ENCODE measurements around the gene SLC9B2.

SLC9B2 gene, protein sequence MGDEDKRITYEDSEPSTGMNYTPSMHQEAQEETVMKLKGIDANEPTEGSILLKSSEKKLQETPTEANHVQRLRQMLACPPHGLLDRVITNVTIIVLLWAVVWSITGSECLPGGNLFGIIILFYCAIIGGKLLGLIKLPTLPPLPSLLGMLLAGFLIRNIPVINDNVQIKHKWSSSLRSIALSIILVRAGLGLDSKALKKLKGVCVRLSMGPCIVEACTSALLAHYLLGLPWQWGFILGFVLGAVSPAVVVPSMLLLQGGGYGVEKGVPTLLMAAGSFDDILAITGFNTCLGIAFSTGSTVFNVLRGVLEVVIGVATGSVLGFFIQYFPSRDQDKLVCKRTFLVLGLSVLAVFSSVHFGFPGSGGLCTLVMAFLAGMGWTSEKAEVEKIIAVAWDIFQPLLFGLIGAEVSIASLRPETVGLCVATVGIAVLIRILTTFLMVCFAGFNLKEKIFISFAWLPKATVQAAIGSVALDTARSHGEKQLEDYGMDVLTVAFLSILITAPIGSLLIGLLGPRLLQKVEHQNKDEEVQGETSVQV

DNA sequence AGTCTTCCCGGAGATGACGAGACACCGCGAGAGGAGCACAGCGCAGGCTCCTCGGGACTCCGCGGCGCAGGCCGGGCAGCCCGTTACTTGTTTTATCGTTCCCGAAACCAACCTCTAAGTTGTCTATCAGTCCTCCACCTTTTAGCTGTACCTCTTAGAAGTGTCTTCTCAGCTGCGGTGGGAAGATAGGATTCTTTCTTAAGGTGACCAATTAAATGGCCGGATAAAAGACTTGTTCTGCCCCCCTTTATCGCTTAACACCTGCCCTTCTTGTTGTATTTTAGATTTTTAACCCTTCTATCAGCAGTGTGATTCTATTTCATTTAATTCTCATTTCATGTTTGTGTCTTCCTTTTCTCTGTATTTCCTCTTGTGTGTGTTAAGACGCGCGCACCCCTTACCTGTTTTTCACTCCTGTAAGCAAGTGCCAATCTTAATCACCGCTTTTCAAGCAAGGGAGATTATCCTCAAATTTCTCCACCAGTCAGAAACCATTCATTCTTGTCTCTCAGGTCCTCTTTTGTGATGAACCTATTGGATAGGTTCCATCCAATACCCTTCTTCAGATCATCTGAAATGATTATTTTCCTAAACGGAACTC, at the start of gene SLC9B2:
Gene SLC9B2 (minus strand): TSS at position 15 of the 601 bp plus-strand sequence. CDS start 9,211 bp downstream, outside the sequence.
- DNase-seq: peak; percentile 25

DNA sequence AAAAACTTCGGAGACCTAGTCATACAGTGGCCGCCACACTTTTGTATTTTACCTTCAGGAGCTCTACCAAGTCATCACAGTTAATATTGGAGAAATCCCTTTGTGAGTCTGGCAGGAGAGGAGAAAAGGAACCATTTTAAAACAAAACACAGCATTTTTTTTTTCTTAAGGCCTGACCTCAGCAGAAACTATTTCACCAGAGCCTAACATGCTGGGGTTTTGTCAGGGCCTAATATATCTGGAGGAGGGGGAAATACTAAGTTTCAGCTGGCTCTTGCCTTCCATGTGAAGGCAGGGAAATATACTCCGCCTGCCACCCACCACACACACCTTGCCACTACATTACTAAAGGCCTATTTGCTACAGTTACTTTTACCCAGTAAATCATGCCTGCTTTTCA, 49.6 kb upstream of the SLC9B2 start:
- no peak for DNase-seq

DNA sequence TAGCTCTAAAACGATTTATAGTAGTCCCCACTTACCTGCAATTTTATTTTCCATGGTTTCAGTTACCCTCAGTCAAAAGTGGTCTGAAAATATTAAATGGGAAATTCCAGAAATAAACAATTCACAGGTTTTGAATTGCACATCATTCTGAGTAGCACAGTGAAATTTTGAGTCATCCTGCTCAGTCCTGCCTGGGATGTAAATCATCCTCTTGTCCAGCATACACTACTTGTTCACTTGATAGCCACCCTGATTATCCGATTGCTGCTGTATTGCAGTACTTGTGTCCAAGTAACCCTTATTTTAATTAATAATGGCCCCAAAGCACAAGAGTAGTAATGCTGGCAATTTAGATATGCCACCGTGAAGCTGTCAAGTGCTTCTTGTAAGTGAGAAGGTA, 46.6 kb upstream of the SLC9B2 start:
- no peak for DNase-seq

DNA sequence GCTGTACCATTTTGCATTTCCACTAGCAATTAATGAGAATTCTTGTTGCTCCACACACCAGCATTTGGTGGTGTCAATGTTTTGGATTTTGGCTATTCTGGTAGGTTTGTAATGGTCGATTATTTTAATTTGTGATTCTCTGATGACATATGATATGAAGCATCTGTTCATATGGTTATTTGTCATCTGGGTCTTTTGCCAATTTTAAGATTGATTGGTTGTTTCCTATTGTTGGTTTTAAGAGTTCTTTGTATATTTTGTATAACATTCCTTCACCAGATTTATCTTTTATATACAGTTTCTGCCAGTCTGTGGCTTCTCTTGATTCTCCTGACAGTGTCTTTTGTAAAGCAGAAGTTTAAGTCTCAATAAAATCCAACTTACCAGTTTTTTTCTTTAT, 41.6 kb upstream of the SLC9B2 start:
- DNase-seq: no peak

DNA sequence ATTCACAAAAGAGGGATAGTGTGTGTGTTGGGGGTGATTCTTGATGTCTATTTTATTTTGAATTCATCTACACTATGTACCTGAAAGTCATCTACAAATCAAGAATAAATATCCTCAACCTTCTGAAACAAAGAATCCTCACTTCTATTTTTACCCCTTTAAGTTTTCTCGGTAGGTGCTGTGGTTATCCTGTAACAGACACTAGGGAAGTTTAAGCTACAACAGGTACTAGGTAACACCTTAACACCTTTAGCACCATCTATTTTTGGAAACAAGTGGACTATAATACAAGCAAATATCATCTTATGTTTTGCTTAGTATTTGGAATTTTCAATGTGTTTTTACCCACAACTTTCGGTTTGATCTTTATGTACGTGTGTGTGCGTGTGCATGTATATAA, 35.0 kb upstream of the SLC9B2 start:
- DNase-seq: no peak

DNA sequence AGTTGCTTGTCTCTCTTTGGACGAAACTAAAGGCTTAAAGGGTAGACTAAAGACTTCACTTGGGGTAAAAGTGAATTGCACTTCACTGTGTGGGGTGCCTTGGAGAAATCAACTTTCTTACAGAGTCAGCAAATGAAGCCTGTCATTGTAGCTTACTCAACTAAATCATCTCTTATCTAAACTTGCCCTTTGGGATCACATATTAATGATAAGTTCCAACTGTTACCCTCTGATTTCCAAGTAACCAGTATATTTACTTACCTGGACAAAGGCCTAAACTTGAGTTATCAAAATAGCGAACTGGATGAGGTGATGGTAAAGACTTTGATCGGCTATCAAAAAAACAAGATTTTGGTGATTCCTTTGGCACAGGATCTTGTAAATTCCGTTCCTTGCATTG, 32.0 kb upstream of the SLC9B2 start:
- no peak for DNase-seq

DNA sequence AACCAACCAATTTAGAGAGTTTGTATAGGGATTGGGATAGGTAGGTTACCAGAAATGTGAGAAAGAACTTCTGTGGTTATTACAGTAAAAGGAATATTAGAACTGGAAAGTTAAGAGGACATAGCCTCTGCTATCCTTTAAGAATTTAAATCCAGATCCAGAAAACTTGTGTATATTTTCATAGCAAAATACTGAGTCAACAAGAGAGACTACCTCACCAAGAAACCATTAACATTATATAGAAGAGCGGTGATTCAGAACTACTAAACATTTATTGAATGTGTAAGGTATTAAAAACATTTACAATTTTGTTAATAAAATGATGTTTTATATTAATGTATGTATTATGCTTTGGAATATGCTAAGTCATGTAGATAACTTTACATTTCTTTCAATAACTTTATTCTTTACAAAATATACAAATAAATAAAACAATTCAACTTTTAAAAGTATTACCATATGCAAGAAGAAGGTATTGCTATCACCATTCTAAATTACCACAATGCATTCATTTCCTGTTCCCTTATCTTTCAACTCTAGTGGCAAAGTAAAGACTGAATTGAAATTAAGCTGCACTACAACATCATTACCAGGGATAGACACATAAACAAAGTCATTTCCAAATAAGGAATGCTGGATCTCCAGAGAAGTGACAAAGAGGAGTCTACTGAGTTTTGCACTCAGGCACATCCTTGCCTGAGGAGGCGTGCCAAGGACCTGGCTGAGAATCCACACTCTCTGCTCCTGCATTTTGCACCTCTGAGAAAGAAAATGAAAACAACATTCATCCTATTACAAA, 29.2 kb upstream of the SLC9B2 start:
- no peak for DNase-seq

DNA sequence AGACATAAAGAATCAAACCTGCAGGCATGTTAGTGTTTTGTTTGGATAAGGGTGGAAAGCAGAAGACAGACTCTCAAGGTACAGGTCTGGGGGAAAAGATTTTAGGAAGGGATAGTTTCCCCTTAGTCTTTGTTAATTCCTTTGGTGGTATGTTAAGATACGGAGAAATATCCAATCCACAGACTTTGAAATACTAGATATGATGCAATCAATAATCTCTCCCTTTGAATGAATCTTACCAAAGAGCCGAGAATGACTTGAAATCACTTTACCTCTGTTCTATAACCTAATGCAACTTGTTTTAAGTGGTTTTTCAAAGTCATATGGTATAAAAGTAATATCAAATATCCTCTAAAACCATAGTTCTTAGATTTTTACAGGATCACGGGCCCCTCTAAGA, 28.3 kb upstream of the SLC9B2 start:
- DNase-seq: no peak

DNA sequence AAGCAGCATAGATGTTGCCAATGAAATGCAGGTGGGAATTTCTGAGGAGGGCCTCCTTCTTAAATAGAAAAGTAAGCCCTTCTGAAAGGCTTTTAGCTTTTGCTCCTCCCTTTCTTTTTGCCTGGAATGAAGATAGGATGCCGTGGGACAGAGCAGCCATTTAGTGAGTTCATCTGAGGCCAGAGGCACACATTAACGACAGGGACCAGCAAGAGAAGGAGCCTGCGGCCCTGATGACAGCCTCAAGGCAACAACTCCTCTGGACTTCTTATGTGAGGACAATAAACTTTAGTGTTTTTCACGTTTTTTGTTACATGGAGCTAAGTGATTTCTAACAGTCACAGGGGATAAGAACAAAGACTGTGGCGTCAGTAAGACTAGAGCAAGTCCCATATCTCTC, 24.1 kb upstream of the SLC9B2 start:
- no peak for DNase-seq

DNA sequence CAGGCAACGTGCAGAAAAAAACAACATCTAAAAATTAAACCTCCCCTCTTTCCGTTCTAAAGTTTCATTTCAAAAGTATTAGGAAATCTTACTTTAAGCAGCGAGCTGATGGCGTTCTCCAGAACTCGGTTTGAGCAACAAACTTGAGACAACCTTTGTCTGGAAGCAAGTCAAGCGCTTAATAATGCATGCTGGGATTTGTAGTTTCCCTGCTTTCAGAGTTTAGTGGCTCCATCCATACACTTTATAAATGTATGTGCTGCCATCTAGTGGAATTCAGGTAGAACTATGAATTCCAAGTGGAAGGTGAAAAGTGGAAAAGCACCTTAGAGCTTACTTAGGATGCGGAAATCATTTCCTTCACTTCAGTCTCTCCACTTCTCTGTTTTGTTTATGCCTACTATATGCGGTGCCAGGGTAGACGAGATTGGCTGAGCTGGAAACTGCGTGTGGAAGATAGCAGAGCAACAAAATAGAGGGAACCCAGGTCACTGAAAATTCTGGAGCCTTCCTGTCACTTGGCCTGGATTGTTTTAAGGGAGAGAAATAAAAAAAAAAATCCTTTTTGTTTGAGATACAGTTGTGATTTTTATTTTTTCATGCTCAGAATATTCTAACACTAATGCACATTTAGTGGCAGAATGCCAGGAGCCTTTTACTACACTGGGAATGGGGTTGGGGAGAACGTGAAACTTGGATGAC, 23.3 kb upstream of the SLC9B2 start, which contains the start of gene BDH2:
Gene BDH2 (minus strand): TSS at position 144 of the 702 bp plus-strand sequence. CDS start 3,580 bp downstream, outside the sequence.
- peak; percentile 77 for DNase-seq

DNA sequence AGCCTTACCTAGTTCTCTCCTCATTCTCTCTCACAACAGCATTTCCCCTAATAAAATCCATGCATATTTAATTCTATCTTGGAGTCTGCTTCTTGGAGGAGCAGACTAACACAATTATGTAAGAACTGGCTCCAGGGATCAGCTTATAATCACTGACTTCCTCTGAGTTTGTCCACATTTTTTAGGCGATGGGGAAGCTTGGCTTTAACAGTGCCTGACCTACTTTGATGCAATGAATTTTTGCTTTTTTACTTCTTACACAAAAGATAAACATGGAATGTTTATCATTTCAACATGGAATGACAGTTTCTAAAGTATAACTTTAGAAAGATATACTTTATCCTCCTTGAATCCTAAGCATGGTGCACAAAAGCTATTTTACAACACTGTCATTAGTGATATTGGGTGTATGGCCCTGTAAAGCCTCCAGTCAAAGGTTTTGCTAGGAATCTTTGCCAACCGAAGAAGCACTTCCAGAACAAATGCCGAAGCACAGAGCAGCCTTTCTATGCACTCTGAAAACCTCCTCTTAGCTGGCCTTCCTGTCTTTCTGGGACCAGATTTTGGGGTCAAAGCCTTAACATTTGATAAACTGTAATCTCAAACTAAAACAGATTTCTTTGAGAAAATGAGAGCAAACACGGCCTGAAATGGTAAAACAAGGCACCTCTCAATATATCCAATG, 22.3 kb upstream of the SLC9B2 start:
- DNase-seq: no peak

DNA sequence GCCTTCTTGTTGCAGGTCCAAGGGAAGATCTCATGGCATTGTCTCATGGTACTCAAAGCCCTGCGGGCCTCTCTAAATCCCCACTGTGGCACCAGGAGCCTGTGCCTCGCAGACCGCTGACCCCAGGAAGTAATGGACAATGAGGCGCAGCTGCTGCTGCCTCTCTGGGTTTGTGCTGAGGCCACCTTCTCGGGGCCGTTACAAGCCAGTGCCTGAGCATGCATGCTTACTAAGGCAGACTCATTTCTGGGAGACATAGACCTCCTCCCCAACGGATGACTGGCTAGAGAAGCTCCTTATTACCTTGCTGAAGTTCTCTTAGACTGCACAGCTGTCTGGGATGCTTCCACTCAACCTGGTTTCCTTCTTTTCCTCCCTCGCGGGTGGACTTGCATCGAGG, 21.8 kb upstream of the SLC9B2 start:
- no peak for DNase-seq

DNA sequence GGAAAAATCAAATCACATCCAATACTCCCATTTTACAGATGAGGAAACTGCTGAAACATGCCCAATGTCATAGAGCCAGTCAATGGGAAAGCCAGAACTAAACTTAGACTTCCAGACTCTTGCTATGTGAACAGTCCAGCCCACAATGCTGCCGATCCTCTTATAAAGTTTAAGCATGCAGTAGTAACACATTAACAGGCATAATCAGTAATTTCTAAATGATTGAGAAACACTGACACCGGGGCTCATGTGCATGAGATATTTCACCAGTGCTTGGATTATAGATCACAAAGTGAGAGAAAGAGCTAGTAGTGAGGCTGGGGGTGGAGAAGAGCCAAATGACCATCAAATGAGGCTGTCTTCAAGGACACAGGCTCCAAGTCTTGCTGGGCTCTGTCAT, 20.6 kb upstream of the SLC9B2 start:
- no peak for DNase-seq

DNA sequence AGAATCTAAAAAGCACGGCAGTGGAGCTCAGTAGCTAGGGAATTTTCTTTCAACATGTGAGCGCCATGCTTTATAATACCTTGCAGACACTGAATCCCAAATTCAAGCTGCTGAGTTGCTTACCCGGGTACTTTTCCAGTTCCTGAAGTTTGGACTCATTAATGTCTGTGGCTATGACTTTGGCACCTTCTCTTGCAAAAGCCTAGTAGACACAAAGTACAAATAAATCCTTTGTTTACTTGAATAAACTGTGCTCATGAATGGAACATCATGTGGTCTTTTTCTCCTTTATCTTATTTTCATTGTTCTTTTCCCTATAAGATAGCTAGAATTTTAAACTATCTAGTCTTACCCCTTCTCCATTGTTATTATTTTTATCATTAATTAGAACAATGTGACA, 18.5 kb upstream of the SLC9B2 start:
- DNase-seq: no peak

DNA sequence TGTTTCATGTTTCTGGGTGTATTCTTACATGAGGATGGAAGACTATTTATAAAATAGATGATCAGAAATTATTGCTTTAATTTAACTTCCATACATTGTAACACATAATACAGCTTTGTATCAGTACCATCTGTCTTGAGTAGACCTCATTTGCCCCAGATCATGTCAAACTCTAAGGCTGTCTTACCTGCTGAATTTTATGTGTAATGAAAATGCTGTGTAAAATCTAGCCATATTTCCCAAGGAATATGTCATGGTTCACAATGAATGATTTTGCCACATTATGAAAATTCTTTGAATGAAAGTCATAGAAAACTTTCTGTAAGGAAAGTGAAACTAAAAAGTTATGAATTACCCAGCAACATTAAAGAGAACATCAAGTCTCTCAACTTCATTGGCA, 15.7 kb upstream of the SLC9B2 start:
- DNase-seq: no peak

DNA sequence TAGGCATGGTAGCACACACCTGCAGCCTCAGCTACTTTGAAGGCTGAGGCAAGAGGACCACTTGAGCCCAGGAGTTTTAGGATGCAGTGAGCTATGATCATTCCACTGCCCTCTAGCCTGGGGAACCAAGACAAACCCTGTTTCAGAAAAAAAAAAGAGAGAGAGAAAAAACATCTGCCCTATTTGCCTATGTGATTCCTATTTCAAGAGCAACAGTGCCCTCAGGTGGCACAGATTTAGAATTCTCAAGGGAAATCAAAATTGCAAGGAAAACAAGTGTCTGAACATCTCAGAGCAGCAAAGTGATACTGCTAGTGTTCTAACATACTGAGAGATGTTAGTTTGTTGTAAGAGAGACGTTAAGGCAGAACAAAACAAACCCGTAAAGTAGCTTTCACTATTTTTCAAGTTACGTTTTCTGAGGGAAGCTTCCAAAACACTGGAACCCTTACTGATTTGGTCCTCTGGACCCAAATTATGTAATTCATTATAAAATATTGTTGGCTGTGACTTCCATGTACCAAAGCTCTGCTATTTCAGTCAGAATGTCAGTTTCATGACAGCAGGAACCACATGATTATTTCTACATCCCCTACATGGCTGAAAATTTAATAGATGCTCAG, 15.2 kb upstream of the SLC9B2 start:
- peak; percentile 42 for DNase-seq

DNA sequence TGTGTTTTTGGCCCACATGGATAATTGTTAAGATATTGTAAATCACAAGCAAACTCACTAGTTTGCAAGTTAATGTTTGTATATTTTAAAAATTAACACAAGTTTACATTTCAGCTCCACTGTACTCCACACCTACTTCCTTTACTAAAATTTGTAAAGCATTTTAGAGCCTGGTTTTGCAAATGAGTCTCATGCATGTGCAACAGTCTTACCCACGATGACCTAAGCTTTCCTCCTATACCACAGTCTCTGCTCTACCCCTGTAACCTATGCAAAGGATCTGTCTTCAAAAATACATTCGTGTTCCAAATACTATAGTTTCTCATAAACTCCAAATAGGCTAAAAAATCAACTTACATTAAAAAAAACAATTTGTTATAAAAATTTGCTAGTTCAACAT, 12.9 kb upstream of the SLC9B2 start:
- DNase-seq: no peak

DNA sequence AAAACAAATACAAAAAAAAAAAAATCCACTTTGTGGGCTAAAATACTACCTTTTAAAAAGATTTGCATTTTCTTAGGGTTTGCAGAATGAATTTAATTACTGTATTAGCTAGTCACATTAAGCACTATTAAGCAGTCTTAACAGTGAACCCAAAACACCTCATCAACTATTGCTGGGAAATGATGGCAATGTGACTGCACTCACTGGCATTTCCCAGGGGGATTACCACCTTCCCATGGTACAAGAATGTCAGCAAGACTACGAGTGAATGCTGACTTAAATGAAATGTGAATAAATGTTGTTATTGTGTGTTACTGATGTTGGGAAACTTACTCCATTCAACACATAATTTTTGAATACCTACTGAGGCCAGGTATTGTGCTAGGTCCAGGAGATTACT, 10.0 kb upstream of the SLC9B2 start:
- DNase-seq: no peak

DNA sequence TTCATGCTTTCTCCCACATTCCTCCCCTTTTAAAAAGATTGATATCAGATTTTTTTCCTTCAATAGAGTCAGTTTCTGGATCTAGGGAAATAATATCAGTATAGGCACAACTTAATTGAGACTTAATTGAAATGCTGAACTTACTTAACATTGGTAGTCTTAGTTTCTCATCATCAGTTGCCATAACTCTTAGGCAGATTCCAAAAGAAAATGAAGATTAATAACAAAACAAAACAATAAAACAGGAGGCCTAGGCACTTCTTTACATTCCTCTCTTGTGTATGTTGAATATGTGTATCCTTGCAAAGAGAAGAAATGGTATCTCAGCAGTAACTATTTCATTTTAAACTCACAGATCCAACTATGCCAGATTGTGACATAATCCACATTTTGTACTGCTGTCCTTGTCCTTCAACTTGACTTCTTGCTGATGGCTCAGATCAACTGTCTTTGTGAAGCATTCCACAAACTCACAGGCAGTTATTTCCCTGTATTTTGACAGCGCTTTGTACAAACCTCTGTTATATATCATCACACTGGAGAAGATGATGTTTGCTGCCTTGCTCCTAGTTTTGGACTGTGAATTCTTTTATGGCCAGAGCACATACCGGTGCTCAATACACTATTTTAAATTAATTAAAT, 9.1 kb upstream of the SLC9B2 start:
- no peak for DNase-seq

DNA sequence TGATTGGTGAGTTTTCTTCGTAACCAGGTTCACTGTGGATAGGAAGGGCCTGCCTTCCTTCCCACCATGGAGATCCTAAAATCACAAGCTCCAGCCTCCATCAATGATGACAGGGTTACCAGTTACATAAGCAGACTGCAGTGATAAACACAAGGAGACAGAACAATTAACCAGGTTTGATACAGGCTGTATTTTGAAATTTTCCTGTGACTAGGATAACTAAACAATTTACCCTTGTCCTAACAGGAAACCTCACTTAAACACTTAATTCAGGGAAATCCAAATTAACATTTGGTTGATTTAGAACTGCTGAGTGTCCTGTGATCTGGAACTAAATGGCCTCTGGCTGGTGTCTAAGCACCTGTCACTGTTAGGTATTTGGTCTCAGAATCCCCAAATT, 3.1 kb upstream of the SLC9B2 start:
- no peak for DNase-seq

Measured in NCI-H510A treated with DMSO at 0.1 percent for 48 hours (cell line).